ENCODE measurements around the gene CCR6. TPM values are rescaled to one million over a fixed set of nuclear protein-coding genes. Genes with fewer than 3 reads are reported as not detected.

The CCR6 gene
- total RNA-seq, 1 experiment from 2014 or later, result not detected

DNA sequence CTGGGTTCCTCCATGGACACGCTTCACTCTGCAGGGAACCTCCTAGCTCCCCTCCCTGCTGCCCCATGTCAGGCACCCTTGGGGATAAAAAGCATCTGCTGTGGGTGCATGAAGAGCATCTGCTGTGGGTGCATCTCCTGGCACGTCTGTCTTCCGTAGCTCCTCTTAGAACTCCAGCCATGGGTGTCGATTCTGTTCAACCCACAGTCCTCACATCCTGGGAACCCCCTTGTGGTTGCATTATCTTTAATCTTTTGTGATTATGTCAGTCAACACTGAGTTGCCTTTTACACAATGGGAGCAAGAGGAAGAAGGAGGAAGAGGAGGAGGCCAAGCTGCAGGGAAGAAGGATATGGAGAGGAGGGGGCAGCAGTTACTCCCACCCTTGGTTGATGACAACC lies 24.1 kb upstream of the CCR6 start:
- Histone ChIP-seq H3K27me3 (ENCODE audit: control insufficient read depth, insufficient read depth, low read length) (peaks cover 3% of the 10 kb centered on the region; the same call in 1 of the 2 replicates), H3K36me3 (ENCODE audit: control insufficient read depth, insufficient read depth, low read length) (no peaks in the 10 kb centered on the region), H3K9me3 (ENCODE audit: control insufficient read depth, insufficient read depth, low read depth, low read length) (no peaks in the 10 kb centered on the region), H3K4me3 (ENCODE audit: low read depth in 2 of 2, low read length in 2 of 2) (no peak overlapping the region), H3K4me1 (ENCODE audit: control insufficient read depth, insufficient read depth, low read length) (no peaks in the 10 kb centered on the region), H3K27ac (ENCODE audit: low read length) (no peak overlapping the region)
- BruUV-seq (replicated peaks), result no TSS peak
- in situ Hi-C loops (cut with HindIII; ENCODE audit: low pct_unique_long_range_greater_than_20kb, low sequenced_read_pairs), result no loop called here
- ATAC-seq (no peak), DNase-seq (ENCODE audit: low read depth, low spot score) (no peak)
- ChIA-PET POLR2A (no interaction called here), CTCF (no interaction called here)
- intact Hi-C loops (cut with micrococcal nuclease; ENCODE audit: unreplicated experiment), result no loop called here
- TF ChIP-seq REST (IDR thresholded peaks at IDR 0.05; ENCODE audit: insufficient read depth in 1 of 2, low read depth in 2 of 2, low read length in 1 of 2), result no peak

DNA sequence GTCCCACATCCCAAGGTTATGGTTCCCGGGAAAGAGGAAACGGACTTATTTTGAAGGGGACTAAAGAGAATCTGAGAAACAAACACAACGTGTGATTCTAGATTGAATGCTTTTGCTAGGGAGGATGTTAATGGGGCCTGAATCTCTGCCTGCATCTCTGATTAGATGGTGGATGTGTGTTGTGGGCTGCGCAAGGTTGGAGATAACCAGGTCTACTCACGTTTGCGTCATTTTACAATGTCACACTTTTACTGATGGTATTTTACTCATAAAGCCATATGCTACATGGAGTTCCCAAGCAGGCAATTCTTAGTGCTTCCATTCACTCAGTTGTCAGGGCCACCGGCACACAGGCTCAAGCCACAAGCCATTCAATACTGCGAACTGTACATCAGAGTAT lies 23.2 kb upstream of the CCR6 start:
- H3K27me3 ChIP-seq (ENCODE audit: control insufficient read depth, insufficient read depth, low read length), result peaks cover 3% of the 10 kb centered on the region; the same call in 1 of the 2 replicates
- no peak overlapping the region for H3K4me3 ChIP-seq (ENCODE audit: low read depth in 2 of 2, low read length in 2 of 2)
- ChIA-PET POLR2A (no interaction called here), CTCF (no interaction called here)
- in situ Hi-C loops (cut with HindIII; ENCODE audit: low pct_unique_long_range_greater_than_20kb, low sequenced_read_pairs), result no loop called here
- no peak for TF ChIP-seq POLR2AphosphoS5 (IDR thresholded peaks at IDR 0.05; ENCODE audit: low read depth, low read length)
- TF ChIP-seq REST (IDR thresholded peaks at IDR 0.05; ENCODE audit: insufficient read depth in 1 of 2, low read depth in 2 of 2, low read length in 1 of 2), result no peak
- TF ChIP-seq SIN3A (IDR thresholded peaks at IDR 0.05; ENCODE audit: borderline replicate concordance, insufficient read depth, low read depth, low read length), result no peak
- no peak for TF ChIP-seq TCF7L2 (IDR thresholded peaks at IDR 0.05; ENCODE audit: low read depth, low read length)
- TF ChIP-seq CTCF (IDR thresholded peaks at IDR 0.05), result no peak
- H3K36me3 ChIP-seq (ENCODE audit: control insufficient read depth, insufficient read depth, low read length), result no peaks in the 10 kb centered on the region
- no TSS peak for BruUV-seq (replicated peaks)
- ATAC-seq (no peak), DNase-seq (ENCODE audit: low read depth, low spot score) (no peak)
- H3K27ac ChIP-seq (ENCODE audit: low read length), result no peak overlapping the region
- H3K4me1 ChIP-seq (ENCODE audit: control insufficient read depth, insufficient read depth, low read length), result no peaks in the 10 kb centered on the region
- intact Hi-C loops (cut with micrococcal nuclease; ENCODE audit: unreplicated experiment), result no loop called here
- no peaks in the 10 kb centered on the region for H3K9me3 ChIP-seq (ENCODE audit: control insufficient read depth, insufficient read depth, low read depth, low read length)
